Caco-2 (cell line): ENCODE results near the gene BATF3. TPM values are rescaled to one million over a fixed set of nuclear protein-coding genes. Genes with fewer than 3 reads are reported as not detected.

ENCODE experiments used
- Bru-seq: library from RNA; stranded (reverse); fragments of 400-500 nt; gene quantifications from one replicate; lab custom pipeline; 2021; lab: Mats Ljungman, UMichigan
- BruChase-seq, 2 experiments: library from RNA; stranded (reverse); fragments of 400-500 nt; gene quantifications; one replicate each; lab custom pipeline; 2021; lab: Mats Ljungman, UMichigan
- BruUV-seq: library from RNA; stranded (reverse); fragments of 400-500 nt; replicated peaks from 2 replicates; lab custom pipeline; 2021; lab: Mats Ljungman, UMichigan
- CTCF ChIA-PET: fragments of 300-600 bp; sonication (Branson Sonifier 250); formaldehyde crosslinking; loops from one replicate; lab custom pipeline; 2022; ENCODE audit warnings: antibody characterized with exemption; lab: Charles Lee
- POLR2A ChIA-PET: fragments of 300-600 bp; sonication (Branson Sonifier 250); formaldehyde crosslinking; loops from one replicate; lab custom pipeline; 2022; ENCODE audit warnings: antibody characterized with exemption; lab: Charles Lee
- DNase-seq, 2 experiments: peaks; one replicate each; pipeline versions ENCODE4 v3.0.0 to v3.0.0-alpha.2; 2020 to 2022
- H3K27me3 ChIP-seq: replicated peaks from 2 replicates; pipeline ENCODE4 v1.6.0; 2011; ENCODE audit warnings: low read length; ENCODE audit not compliant: control insufficient read depth, insufficient read depth
- H3K36me3 ChIP-seq: 2 replicates; pipeline ENCODE4 v1.5.1; 2011; ENCODE audit warnings: low read length; ENCODE audit not compliant: control insufficient read depth, insufficient read depth
- H3K4me1 ChIP-seq: fragments of 250-450 bp; sonication (Bioruptor Pico); 2 replicates; pipeline ENCODE4 v1.5.1; 2020; ENCODE audit warnings: mild to moderate bottlenecking
- H3K4me3 ChIP-seq: 2 replicates; pipeline ENCODE4 v1.5.1; 2011; ENCODE audit warnings: low read depth, mild to moderate bottlenecking, control low read depth, low read length
- H3K9me3 ChIP-seq: fragments of 250-450 bp; sonication (Bioruptor Pico); 2 replicates; pipeline ENCODE4 v1.5.1; 2020; ENCODE audit warnings: mild to moderate bottlenecking, moderate library complexity
- H3K27ac Mint-ChIP-seq: one replicate; pipeline ENCODE4 v1.8.0; 2022; ENCODE audit warnings: mixed read lengths; ENCODE audit not compliant: unreplicated experiment
- H3K27me3 Mint-ChIP-seq: one replicate; pipeline ENCODE4 v1.8.0; 2022; ENCODE audit warnings: mixed read lengths; ENCODE audit not compliant: insufficient read depth, unreplicated experiment
- H3K36me3 Mint-ChIP-seq: one replicate; pipeline ENCODE4 v1.8.0; 2022; ENCODE audit warnings: mild to moderate bottlenecking, mixed read lengths; ENCODE audit not compliant: insufficient read depth, unreplicated experiment
- H3K4me1 Mint-ChIP-seq: one replicate; pipeline ENCODE4 v1.8.0; 2022; ENCODE audit warnings: low read depth, mixed read lengths; ENCODE audit not compliant: unreplicated experiment
- H3K4me3 Mint-ChIP-seq: one replicate; pipeline ENCODE4 v1.8.0; 2022; ENCODE audit warnings: mild to moderate bottlenecking, moderate library complexity, mixed read lengths; ENCODE audit not compliant: unreplicated experiment
- H3K9me3 Mint-ChIP-seq: one replicate; pipeline ENCODE4 v1.8.0; 2022; ENCODE audit warnings: mixed read lengths; ENCODE audit not compliant: unreplicated experiment
- intact Hi-C: fragments of 100-400 bp; cut with micrococcal nuclease; formaldehyde crosslinking; loops from one replicate; pipeline ENCODE4 v1.10.0; 2022; ENCODE audit not compliant: unreplicated experiment
- long read RNA-seq: library from polyadenylated mRNA; stranded (forward); transcript quantifications from one replicate; pipeline ENCODE4 v2.0.0, GENCODE V29; 2022
- total RNA-seq: library from RNA; stranded (reverse); gene quantifications from 2 replicates; pipeline ENCODE4 v1.2.3, GENCODE V29; 2022
- TF ChIP-seq, protein P1 (sequence below), 2 experiments: fragments of 200-600 bp in 1 of 2; IDR thresholded peaks; 1 replicate in 1 of 2; 2 replicates in 1 of 2; pipeline versions ENCODE4 v1.5.1 to v1.8.0; 2011 to 2022; ENCODE audit warnings: antibody characterized with exemption in 1 of 2, control low read depth in 1 of 2, inconsistent platforms in 1 of 2, low read depth in 1 of 2, low read length in 1 of 2, mild to moderate bottlenecking in 1 of 2, moderate library complexity in 1 of 2; ENCODE audit not compliant: insufficient read depth in 1 of 2, severe bottlenecking in 1 of 2, unreplicated experiment in 1 of 2

Gene BATF3
- 0.23 and 0.42 TPM in 2 replicates for total RNA-seq
- Bru-seq, nascent RNA = percentile 18 among the genes with signal in this experiment
- percentile 32 among the genes with signal in this experiment for BruChase-seq, experiment 1, labeled RNA remaining after a 2-hour chase
- BruChase-seq, experiment 2, labeled RNA remaining after a 6-hour chase = percentile 21 among the genes with signal in this experiment
- long read RNA-seq = 0 reads

GRCh38 chr1:212699625-212700222, at the start of gene BATF3:
Gene BATF3, minus strand, starts transcription at chr1:212699840. Its CDS starts 78 bp downstream, at chr1:212699762.
- peak within 1 kb of the TSS; percentile 73 for H3K4me3 Mint-ChIP-seq
- no peaks in the 10 kb centered on the region for H3K36me3 Mint-ChIP-seq
- H3K9me3 Mint-ChIP-seq = no peaks in the 10 kb centered on the region
- H3K9me3 ChIP-seq = no peaks in the 10 kb centered on the region
- H3K27ac Mint-ChIP-seq = no peak within 1 kb of the TSS
- ChIA-PET POLR2A (no interaction called here), CTCF (interaction anchor here (0.6 to 1.9 kb wide), 12 partner anchors 10 to 1613 kb away, joined by 3 to 11 read pairs (median 3); partner anchors contain the start of gene NSL1)
- peak in 1 of 2 experiments; percentile 52 for DNase-seq
- intact Hi-C loops = loop anchor here (1.0 to 2.0 kb wide), 3 partner anchors 34 to 91 kb away; partner anchors contain the start of gene ATF3
- peaks cover 37% of the 10 kb centered on the region for H3K27me3 Mint-ChIP-seq
- TF ChIP-seq, protein P1, sequence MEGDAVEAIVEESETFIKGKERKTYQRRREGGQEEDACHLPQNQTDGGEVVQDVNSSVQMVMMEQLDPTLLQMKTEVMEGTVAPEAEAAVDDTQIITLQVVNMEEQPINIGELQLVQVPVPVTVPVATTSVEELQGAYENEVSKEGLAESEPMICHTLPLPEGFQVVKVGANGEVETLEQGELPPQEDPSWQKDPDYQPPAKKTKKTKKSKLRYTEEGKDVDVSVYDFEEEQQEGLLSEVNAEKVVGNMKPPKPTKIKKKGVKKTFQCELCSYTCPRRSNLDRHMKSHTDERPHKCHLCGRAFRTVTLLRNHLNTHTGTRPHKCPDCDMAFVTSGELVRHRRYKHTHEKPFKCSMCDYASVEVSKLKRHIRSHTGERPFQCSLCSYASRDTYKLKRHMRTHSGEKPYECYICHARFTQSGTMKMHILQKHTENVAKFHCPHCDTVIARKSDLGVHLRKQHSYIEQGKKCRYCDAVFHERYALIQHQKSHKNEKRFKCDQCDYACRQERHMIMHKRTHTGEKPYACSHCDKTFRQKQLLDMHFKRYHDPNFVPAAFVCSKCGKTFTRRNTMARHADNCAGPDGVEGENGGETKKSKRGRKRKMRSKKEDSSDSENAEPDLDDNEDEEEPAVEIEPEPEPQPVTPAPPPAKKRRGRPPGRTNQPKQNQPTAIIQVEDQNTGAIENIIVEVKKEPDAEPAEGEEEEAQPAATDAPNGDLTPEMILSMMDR (IDR thresholded peaks at IDR 0.05; ENCODE audit: insufficient read depth in 1 of 2, low read depth in 1 of 2, low read length in 1 of 2, severe bottlenecking in 1 of 2, unreplicated experiment in 1 of 2) = no peak
- peak within 1 kb of the TSS; percentile 58 for H3K4me3 ChIP-seq
- H3K36me3 ChIP-seq = no peaks in the 10 kb centered on the region
- peaks cover 22% of the 10 kb centered on the region for H3K4me1 Mint-ChIP-seq
- BruUV-seq = no TSS peak
- peaks cover 37% of the 10 kb centered on the region for H3K4me1 ChIP-seq
- H3K27me3 ChIP-seq = peaks cover 8% of the 10 kb centered on the region

DNA sequence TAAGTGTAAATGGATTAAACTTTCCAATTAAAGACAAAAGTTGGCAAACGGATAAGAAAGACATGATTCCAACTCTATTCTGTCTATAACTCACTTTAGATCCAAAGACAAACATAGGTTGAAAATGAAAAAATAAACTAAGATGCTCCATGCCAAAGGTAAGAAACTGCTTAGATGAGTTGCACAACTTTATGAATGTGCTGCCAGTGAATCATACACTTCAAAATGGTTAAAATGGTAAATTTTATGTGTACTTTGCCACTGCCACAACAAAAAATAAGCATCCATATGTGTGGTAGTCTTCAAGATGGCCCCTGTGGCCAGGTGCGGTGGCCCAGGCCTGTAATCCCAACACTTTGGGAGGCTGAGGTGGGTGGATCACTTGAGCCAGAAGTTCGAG, 46.9 kb upstream of the BATF3 start:
- H3K36me3 ChIP-seq = no peaks in the 10 kb centered on the region
- DNase-seq = no peak
- no peak overlapping the region for H3K4me3 ChIP-seq
- no peaks in the 10 kb centered on the region for H3K27me3 ChIP-seq
- H3K36me3 Mint-ChIP-seq = no peaks in the 10 kb centered on the region
- no peak overlapping the region for H3K27ac Mint-ChIP-seq
- no peaks in the 10 kb centered on the region for H3K4me1 ChIP-seq
- intact Hi-C loops = no loop called here
- BruUV-seq = no TSS peak
- peaks cover 7% of the 10 kb centered on the region for H3K9me3 Mint-ChIP-seq
- no peaks in the 10 kb centered on the region for H3K27me3 Mint-ChIP-seq
- no peaks in the 10 kb centered on the region for H3K9me3 ChIP-seq
- TF ChIP-seq, protein P1 (IDR thresholded peaks at IDR 0.05; ENCODE audit: insufficient read depth in 1 of 2, low read depth in 1 of 2, low read length in 1 of 2, severe bottlenecking in 1 of 2, unreplicated experiment in 1 of 2) = no peak
- POLR2A ChIA-PET = no interaction called here
- CTCF ChIA-PET = no interaction called here
- peaks cover 8% of the 10 kb centered on the region for H3K4me1 Mint-ChIP-seq
- no peak overlapping the region for H3K4me3 Mint-ChIP-seq

DNA sequence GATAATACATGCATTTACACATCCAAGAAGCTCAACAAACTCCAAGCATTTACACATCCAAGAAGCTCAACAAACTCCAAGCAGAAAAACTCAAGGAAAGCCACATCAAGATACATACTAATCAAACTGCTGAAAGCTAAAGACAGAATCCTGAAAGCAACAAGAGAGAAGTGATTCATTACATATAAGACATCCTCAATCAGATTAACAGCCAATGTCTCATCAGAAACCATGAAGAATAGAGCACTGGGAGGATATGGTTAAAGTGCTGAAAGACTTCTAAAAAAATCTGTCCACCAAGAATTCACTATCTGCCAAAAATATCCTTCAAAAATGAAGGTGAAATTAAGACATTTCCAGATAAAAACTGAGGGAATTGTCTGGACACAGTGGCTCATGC, 45.7 kb upstream of the BATF3 start:
- Mint-ChIP-seq H3K4me1 (peaks cover 7% of the 10 kb centered on the region), H3K27me3 (no peaks in the 10 kb centered on the region), H3K9me3 (peaks cover 11% of the 10 kb centered on the region), H3K4me3 (no peak overlapping the region), H3K36me3 (no peaks in the 10 kb centered on the region), H3K27ac (no peak overlapping the region)
- intact Hi-C loops = no loop called here
- TF ChIP-seq, protein P1 (IDR thresholded peaks at IDR 0.05; ENCODE audit: insufficient read depth in 1 of 2, low read depth in 1 of 2, low read length in 1 of 2, severe bottlenecking in 1 of 2, unreplicated experiment in 1 of 2) = no peak
- H3K27me3 ChIP-seq = no peaks in the 10 kb centered on the region
- no TSS peak for BruUV-seq
- ChIA-PET POLR2A (no interaction called here), CTCF (no interaction called here)
- no peaks in the 10 kb centered on the region for H3K9me3 ChIP-seq
- DNase-seq = no peak
- H3K36me3 ChIP-seq = no peaks in the 10 kb centered on the region
- H3K4me3 ChIP-seq = no peak overlapping the region
- H3K4me1 ChIP-seq = no peaks in the 10 kb centered on the region
